T-helper 2 cell treated with Interferon-gamma antibody and Interleukin-4, amounts not matched to agents 5 μg/mL and 100 μg/mL, for 36 hours (primary cell): ENCODE data around the gene SCGB3A1.

Source experiments
- DNase-seq: peaks from one replicate; pipeline ENCODE4 v3.0.0; 2021; ENCODE audit warnings: low spot score
- H3K27ac Mint-ChIP-seq: one replicate; pipeline ENCODE4 v1.8.0; 2021; ENCODE audit warnings: mild to moderate bottlenecking, mixed read lengths
- H3K27me3 Mint-ChIP-seq: one replicate; pipeline ENCODE4 v1.8.0; 2021; ENCODE audit warnings: low read depth, mixed read lengths
- H3K36me3 Mint-ChIP-seq: one replicate; pipeline ENCODE4 v1.8.0; 2021; ENCODE audit warnings: low read depth, mixed read lengths
- H3K4me1 Mint-ChIP-seq: one replicate; pipeline ENCODE4 v1.8.0; 2021; ENCODE audit warnings: low read depth, mixed read lengths
- H3K4me3 Mint-ChIP-seq: one replicate; pipeline ENCODE4 v1.8.0; 2022; ENCODE audit warnings: mild to moderate bottlenecking, moderate library complexity, mixed read lengths
- H3K9me3 Mint-ChIP-seq: one replicate; pipeline ENCODE4 v1.8.0; 2021; ENCODE audit warnings: mixed read lengths

The SCGB3A1 gene

GRCh38 chr5:180557217-180557809 is 34.0 kb downstream of the SCGB3A1 start:
- Mint-ChIP-seq H3K27me3 (no peaks in the 10 kb centered on the region), H3K4me3 (no peak overlapping the region), H3K4me1 (peaks cover 20% of the 10 kb centered on the region), H3K9me3 (no peaks in the 10 kb centered on the region), H3K36me3 (peaks cover 65% of the 10 kb centered on the region), H3K27ac (no peak overlapping the region)
- no peak for DNase-seq

DNA sequence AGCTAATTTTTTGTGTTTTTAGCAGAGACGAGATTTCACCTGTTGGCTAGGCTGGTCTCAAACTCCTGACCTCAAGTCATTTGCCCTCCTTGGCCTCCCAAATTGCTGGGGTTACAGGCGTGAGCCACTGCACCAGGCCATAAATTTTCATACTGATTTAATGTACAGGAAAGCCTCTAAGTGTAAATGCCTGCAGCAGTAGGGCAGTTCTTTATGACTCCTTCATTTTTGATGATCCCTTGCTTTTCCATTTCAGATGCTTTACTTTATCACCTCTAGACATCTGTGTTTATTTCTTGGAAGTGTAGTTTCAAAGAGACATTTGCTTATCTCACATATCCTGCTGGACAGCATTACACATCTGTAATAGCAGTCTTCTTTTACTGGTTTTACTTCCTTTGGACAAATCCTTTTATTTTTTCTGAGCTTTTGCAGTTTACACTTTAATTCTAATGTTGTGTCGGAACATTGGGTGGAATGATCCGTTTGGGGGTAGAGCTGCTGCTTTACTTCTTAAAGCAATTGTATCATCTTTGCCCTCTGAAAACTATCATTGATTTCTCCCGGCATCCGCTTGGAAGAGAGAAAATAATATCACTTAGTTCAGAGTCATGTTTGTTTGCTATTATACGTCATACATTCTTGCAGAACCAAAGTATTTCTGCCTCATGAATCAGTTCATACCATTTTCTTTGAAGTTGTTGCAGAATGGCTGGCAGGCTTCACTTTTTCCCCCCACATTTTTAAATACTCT is 36.0 kb downstream of the SCGB3A1 start:
- H3K27ac Mint-ChIP-seq: no peak overlapping the region
- H3K4me3 Mint-ChIP-seq: no peak overlapping the region
- no peaks in the 10 kb centered on the region for H3K9me3 Mint-ChIP-seq
- H3K36me3 Mint-ChIP-seq: peaks cover 56% of the 10 kb centered on the region
- no peaks in the 10 kb centered on the region for H3K27me3 Mint-ChIP-seq
- H3K4me1 Mint-ChIP-seq: peaks cover 5% of the 10 kb centered on the region
- no peak for DNase-seq

DNA sequence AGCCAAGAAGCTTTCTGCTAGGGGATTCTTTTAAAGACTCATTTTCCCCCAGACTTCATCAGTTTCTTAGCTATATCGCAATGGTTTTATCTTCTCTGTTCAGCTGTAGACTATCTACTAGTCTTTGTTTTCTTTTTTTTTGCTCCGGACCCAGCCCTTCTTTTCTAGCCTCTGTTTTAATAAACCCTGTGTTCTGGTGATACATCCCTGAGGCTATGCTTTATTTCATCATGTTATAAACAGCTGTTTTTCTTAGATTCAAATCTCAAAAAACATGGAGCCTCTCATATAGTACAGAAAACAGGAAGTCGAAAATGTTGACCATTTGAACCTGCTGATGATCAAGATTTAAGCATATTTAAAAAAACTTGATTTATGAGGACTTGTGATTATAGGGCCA is 37.8 kb downstream of the SCGB3A1 start:
- no peak overlapping the region for H3K4me3 Mint-ChIP-seq
- peaks cover 4% of the 10 kb centered on the region for H3K4me1 Mint-ChIP-seq
- H3K27ac Mint-ChIP-seq: no peak overlapping the region
- DNase-seq: no peak
- H3K9me3 Mint-ChIP-seq: no peaks in the 10 kb centered on the region
- H3K27me3 Mint-ChIP-seq: no peaks in the 10 kb centered on the region
- H3K36me3 Mint-ChIP-seq: peaks cover 53% of the 10 kb centered on the region

DNA sequence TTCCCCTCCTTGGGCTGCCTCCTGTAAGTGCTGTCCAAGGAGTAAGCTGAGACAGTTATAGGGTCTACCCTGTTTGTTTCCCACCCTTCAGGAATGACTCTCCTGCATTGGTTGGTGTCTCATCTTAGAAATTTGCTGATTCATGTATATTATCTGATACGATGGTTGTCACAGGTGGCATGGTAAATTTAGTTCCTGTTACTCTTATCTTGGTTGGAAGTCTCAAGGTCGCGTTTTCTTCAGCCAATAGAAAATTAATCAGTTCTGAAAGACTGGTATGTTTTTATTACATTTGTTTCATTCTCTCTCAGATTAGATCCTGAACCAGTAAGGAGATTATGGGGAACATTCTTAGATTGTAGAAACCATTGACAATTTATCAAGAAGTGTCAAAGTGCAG is 42.7 kb downstream of the SCGB3A1 start:
- H3K36me3 Mint-ChIP-seq: peaks cover 42% of the 10 kb centered on the region
- no peak for DNase-seq
- H3K27ac Mint-ChIP-seq: no peak overlapping the region
- H3K9me3 Mint-ChIP-seq: no peaks in the 10 kb centered on the region
- peaks cover 8% of the 10 kb centered on the region for H3K4me1 Mint-ChIP-seq
- H3K4me3 Mint-ChIP-seq: no peak overlapping the region
- no peaks in the 10 kb centered on the region for H3K27me3 Mint-ChIP-seq

DNA sequence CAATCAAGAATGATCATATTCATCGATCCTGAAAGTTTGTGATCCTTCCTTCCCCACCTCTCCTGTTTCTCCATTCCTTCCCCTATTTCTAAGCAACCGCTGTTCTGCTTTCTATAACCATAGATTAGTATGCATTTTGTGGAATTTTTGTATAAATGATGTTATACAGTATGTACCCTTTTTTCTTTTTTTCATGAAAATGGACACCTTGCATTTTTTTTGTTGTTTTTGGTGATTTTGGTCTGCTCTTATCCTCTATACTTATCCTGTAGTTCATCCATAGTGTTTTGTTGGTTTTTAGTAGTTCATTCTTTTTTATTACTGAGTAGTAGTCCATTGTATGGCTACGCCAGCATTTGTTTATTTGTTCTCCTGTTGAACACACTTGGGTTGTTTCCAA is 46.1 kb downstream of the SCGB3A1 start:
- H3K4me3 Mint-ChIP-seq: no peak overlapping the region
- H3K27me3 Mint-ChIP-seq: no peaks in the 10 kb centered on the region
- DNase-seq: no peak
- peaks cover 8% of the 10 kb centered on the region for H3K4me1 Mint-ChIP-seq
- peaks cover 47% of the 10 kb centered on the region for H3K36me3 Mint-ChIP-seq
- no peak overlapping the region for H3K27ac Mint-ChIP-seq
- H3K9me3 Mint-ChIP-seq: no peaks in the 10 kb centered on the region

GRCh38 chr5:180541710-180542109 is 49.6 kb downstream of the SCGB3A1 start:
- Mint-ChIP-seq H3K27me3 (no peaks in the 10 kb centered on the region), H3K4me3 (no peak overlapping the region), H3K36me3 (peaks cover 53% of the 10 kb centered on the region), H3K27ac (no peak overlapping the region), H3K9me3 (peaks cover 3% of the 10 kb centered on the region), H3K4me1 (peaks cover 9% of the 10 kb centered on the region)
- no peak for DNase-seq
